GM18909 (cell line): ENCODE results near the gene CTDP1.

Source experiments
- ATAC-seq: cut with Tn5 transposase; IDR thresholded peaks from one replicate; pipeline ENCODE4 v1.9.1; 2021; ENCODE audit warnings: mild to moderate bottlenecking; ENCODE audit not compliant: unreplicated experiment, poor library complexity

Gene CTDP1

GRCh38 chr18:79679552-79680099, at the start of gene CTDP1:
TSS of gene CTDP1 (plus strand) at chr18:79679803. CDS start at chr18:79679948, 145 bp downstream.
- peak; percentile 72 for ATAC-seq

GRCh38 chr18:79630281-79631095, 49.1 kb upstream of the CTDP1 start:
- no peak for ATAC-seq

GRCh38 chr18:79631096-79631507, 48.5 kb upstream of the CTDP1 start:
- no peak for ATAC-seq

DNA sequence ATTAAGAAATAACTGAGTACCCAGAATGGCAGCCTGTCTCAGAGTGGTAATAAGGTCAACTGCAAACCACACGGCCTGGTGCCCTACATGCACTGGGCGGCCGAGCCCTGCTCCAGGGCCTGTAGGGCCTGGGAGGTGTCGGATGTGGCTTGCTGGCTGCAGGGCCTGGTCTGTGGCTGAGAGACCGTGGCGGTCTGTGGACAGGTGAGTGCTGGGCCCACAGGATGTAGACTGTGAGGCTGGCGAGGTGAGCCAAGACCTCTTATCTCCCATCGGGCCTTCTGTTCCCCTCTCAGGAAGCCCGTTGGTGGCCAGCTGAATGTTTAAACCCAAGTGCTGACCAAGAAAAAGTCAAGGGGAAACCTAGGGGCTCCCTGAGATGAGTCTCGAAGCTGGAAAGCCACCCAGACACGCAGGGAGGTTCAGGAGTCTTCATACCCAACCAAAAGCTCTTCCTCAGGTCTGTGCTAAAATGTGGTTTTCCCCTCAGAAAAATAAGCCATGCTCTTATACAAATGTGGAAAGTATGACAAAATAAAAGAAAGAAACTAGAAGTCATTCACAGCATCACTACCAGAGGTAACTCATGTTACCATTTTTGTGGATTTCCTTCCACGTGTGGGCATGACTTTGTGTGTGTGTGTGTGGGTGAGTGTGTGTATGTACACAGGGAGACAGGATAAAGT, 47.7 kb upstream of the CTDP1 start:
- ATAC-seq: no peak

DNA sequence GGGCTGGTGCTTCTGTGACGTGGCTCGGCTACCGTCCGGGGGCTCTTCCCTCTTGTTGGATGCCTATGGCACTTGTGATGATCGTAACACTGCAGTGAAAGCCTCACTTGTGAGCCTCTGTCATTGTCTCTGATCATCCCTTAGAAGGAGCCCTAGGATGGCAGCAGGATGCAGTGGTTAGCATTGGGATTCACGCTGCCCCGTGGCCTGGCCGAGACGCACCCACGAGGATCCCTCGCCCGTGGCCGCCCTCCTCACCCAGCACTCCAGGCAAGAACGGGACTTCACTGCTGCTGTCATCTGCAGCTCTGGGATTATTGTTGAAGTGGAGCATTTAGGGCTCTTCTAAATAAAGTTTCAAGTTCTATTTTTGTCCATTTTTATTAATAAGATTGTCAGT, 46.8 kb upstream of the CTDP1 start:
- ATAC-seq: no peak

GRCh38 chr18:79634186-79634585, 45.4 kb upstream of the CTDP1 start:
- no peak for ATAC-seq

DNA sequence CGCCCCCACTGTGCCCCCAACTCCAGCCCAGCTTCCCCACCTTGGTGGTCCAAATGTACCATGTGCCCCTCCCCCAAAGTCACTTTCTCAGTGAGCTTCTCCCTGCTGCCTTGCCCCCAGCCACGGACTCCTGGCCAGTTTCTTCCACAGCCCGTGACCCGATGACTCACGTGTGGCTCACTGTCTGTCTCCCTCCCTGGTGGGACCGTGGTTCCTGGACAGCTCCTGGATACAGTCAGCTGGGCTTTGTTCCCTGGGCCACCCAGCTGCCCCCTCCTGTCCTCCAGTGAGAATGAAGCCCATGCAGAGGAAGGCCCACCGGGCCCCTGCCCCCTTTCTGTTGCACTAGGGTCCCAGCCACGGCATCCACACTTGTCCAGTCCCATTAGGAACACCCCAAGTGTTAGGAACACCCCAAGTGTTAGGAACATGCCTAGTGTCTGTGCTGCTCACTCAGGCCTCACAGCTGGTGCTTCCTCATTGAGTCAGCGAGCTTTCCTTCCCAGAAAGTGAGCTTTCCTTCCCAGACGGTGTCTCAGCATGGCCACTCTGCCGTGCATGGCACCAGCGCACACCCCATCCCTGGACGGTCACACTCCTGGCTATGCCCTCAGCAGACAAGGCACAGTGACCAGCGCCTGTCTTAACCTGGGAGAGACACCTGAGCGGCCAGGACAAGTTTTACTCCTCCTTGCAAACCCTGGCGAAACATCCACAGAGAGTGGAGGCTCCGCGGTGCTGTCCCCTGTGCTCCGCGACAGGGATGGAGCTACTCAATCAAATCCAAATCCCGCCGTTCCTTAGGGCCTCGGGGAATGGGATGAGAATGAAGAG, 44.8 kb upstream of the CTDP1 start:
- no peak for ATAC-seq

DNA sequence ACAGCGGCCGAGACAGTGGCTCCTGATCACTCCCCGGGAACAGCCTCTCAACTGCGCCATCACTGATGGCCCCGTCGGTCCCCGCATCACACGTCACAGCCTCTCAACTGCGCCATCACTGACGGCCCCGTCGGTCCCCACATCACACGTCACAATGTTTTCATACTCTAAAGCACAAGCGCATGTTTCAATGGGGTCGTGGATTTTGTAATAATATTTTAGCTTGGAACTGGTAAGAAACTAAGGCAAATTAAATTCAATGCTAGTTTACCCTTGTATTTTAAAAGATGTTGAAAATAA, 44.2 kb upstream of the CTDP1 start:
- ATAC-seq: no peak

DNA sequence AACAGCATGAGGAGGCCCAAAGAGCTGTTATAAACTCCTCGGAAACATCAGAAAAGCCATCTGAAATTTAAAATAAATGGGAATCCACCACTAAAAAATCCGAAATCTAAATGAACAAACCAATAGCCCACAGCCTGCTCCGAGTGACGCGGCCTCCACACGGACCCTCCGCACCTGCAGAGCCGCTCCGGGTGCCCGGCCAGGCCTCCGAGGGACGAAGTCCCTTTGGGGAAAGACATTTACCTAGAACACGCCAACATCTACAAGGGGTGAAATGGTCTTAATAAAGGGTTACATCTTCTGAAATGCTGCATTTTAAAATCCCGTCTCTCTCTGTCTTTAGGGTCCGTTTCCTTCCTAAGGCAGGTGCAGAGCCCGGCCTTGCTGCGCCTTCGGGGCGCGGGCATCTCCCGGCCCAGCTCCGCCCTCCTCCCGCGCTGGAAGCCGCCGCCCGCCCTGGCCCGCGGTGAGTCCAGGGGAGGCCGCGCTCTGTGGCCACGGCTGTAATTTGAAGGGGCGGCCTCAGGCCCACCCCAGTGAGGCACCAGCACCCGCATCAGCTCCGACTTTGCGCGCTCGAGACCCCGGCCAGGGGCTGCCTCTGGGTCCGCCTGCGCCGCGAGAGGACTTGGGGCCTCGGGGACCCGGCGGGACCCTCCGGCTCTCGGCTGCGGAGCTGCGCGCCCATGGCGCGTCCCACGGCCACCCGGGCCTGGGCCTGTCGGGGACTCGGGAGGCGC, 42.3 kb upstream of the CTDP1 start:
- ATAC-seq: no peak

DNA sequence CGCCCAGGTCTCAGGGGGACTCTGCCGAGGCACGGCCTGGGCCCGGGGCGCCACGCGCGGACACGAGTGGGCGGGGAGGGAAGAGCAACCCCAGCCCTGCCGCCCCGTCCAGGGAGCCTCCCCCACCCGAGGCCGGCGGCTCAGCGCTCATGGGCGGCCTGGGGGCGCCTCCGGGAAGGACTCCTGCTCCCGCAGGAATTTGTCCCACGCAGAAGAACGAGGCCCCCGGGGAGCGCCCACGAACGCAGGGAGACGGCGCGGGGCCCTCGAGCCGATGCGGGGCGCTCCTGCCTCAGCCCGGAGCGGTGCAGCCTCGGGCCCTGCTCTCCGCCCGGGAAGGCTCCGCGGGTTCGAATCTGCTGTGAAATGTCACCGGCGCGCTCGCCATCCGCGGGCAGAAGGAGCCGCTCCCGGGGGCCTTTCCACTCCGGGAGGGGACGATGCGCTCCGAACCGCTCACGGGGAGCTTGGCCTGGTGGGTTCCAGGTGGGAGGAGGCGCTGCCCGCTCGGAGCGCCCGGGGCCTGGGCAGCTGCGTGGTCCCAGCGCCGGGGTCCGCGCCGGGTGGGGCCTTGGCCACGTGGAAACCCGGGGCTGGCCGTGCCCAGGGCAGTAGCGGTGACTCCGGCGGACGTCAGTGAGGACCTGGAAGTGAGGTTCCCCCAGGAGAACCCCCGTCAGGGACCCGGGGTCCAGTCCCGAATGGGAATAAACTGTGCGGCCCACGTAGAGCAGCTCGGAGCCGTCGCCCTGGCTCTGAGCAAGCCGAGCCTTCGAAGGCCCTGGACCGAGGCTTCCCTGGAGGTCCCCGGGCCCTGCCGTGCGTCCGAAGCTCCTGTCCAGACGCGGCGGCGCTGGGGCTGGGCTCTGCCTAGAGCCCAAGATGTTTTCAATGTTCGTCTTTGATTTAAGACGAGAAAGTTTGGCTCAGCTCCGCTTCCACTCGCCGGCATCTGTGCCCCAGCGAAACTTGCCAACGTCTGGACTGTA, 41.4 kb upstream of the CTDP1 start:
- no peak for ATAC-seq

DNA sequence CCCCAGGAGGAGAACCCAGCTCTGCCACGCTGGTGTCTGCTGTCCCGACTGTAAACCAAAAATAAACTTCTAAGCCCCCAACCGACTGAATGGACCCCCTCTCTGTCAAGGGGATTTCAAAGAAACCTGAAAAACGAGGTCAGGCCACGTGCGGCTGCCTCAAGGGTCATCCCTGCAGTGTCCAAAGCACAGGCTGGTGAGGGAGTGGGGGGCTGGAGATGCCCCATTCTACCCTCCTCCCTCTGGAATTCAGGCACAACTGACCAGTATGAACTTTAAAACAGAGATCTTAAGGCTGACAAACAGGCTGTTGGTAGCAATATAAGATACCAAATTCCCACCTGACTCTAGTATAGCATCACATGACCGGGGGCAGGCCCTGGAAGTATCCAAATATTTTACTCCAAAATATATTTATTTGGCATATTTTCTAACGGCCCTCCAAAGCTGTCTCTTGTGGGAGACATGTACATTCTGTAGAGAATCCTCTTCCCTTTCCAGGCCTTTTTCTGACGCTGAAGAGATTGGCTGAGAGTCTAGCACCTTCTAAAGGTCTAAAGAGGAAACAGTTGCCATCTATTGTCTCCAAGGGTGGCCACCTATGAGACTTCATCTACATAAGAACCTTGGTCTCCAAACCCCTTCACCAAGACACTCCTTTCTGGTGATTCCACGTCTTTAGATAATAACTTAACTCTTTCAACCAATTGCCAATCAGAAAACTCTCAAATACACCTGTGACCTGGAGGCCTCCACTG, 40.4 kb upstream of the CTDP1 start:
- no peak for ATAC-seq

GRCh38 chr18:79640064-79640672, 39.4 kb upstream of the CTDP1 start:
- ATAC-seq: no peak

GRCh38 chr18:79640875-79641274, 38.7 kb upstream of the CTDP1 start:
- no peak for ATAC-seq

GRCh38 chr18:79641722-79642497, 37.7 kb upstream of the CTDP1 start:
- no peak for ATAC-seq

DNA sequence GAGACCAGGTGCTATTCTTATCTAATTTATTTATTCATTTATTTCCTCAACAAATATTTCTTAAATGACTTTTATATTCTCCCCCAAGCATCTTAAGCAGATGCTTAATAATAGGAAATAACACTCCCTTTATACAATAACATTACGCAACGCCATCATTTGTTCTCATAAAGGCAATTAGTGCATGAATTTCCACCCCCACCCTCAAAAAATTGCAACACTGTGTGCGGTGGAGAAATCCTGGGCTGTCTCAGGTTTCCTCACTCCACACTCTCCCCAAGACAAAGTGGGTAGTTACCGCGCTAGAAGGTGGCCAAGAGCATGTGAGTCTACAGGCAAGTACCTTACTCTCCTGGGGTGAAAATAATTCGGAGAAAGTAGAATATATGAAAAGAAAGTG, 37.0 kb upstream of the CTDP1 start:
- no peak for ATAC-seq

DNA sequence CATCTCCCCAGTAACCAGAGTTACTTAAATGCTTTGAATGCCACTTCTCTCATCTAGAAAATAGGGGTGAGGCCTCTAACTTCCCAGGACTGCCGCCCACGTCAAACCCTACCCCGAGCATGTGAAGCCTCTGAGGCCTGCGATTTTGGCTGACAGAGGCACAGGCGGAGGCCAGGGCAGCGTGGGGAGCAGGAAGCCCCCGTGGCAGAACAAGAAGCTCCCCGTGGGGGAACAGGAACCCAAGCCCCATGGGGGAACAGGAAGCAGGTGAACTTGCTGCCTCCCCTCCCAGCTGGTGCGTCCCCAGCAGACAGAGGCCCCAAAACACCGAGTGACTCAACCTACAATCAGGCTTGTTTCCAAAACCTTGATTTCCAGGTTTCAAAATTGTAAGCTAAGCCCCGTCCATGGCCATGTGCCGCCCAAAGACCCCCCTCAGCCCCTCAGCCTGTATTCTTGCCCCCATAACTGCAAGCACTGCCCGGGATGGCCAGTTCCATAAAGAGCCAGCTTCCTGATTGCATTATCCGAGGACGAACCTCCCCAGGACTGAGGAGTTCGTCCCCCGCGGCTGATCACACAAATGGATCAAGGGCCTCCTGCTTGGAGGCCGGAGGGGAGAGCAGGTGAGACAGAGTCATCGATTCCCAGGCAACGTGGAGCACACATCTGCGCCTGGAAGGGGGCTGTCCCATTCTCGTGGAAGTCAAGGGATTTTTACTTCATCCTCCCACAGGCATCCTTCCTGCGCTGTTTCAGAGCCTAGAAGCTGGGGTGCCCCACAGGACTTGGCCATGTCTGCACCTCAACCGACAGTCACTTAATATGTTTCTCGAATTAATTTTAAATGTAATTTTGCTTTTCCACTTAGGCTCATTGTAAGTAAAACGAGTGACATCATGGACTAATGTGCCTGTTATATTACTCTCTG, 36.3 kb upstream of the CTDP1 start:
- no peak for ATAC-seq
